Vagina (tissue), 2 donors: Measurements from ENCODE around the gene ANKRD60.

Experiments
- CTCF ChIP-seq, 3 experiments: fragments of 450-650 bp in 2 of 3; fragments of 200-600 bp in 1 of 3; sonication (generic) in 1 of 3; IDR thresholded peaks; one replicate each; pipeline ENCODE4 v1.5.1; 2017 to 2019; ENCODE audit warnings: antibody characterized with exemption in 3 of 3, mild to moderate bottlenecking in 2 of 3, moderate library complexity in 2 of 3
- POLR2A ChIP-seq, 2 donors: fragments of 450-650 bp; IDR thresholded peaks; one replicate each; pipeline ENCODE4 v1.6.1; 2017; ENCODE audit warnings: antibody characterized with exemption in 2 of 2, mild to moderate bottlenecking in 2 of 2, moderate library complexity in 2 of 2
- POLR2AphosphoS5 ChIP-seq, 2 donors: sonication (generic); formaldehyde crosslinking; IDR thresholded peaks; one replicate each; pipeline ENCODE4 v1.9.0; 2017; ENCODE audit warnings: antibody characterized with exemption in 2 of 2, mild to moderate bottlenecking in 2 of 2, low read depth in 1 of 2; ENCODE audit not compliant: insufficient read depth in 1 of 2

GRCh38 chr20:58213121-58213520 is 15.3 kb downstream of the ANKRD60 start:
- TF ChIP-seq CTCF (IDR thresholded peaks at IDR 0.05) (no peak), POLR2AphosphoS5 (IDR thresholded peaks at IDR 0.05; ENCODE audit: insufficient read depth in 1 of 2, low read depth in 1 of 2) (no peak), POLR2A (IDR thresholded peaks at IDR 0.05) (no peak)
